GM18517 (cell line): ENCODE data around the gene WRAP73.

Experiments
- ATAC-seq: cut with Tn5 transposase; IDR thresholded peaks from one replicate; pipeline ENCODE4 v1.9.1; 2021; ENCODE audit warnings: mild to moderate bottlenecking, moderate library complexity; ENCODE audit not compliant: unreplicated experiment

The WRAP73 gene

GRCh38 chr1:3649342-3650247, at the start of gene WRAP73:
TSS of gene WRAP73 (minus strand) at chr1:3650103. CDS start at chr1:3649999, 104 bp downstream.
- peak; percentile 64 for ATAC-seq

- ATAC-seq = no peak
These were observed 49.7 kb upstream of the WRAP73 start for GRCh38 chr1:3699596-3699995.

GRCh38 chr1:3698660-3699408, 48.9 kb upstream of the WRAP73 start:
- ATAC-seq = no peak

GRCh38 chr1:3697810-3698209, 47.9 kb upstream of the WRAP73 start:
- ATAC-seq = no peak

GRCh38 chr1:3697104-3697503, 47.2 kb upstream of the WRAP73 start:
- no peak for ATAC-seq

- ATAC-seq = no peak
These were observed 46.8 kb upstream of the WRAP73 start for GRCh38 chr1:3696689-3697088.

- ATAC-seq = no peak
These were observed 45.7 kb upstream of the WRAP73 start for GRCh38 chr1:3695326-3696217.

GRCh38 chr1:3693321-3693720, 43.4 kb upstream of the WRAP73 start:
- ATAC-seq = no peak

- no peak for ATAC-seq
These were observed 42.7 kb upstream of the WRAP73 start for GRCh38 chr1:3692598-3692997.

- no peak for ATAC-seq
These were observed 41.7 kb upstream of the WRAP73 start for GRCh38 chr1:3691421-3692204.

GRCh38 chr1:3690282-3691065, 40.6 kb upstream of the WRAP73 start:
- no peak for ATAC-seq

- no peak for ATAC-seq
These were observed 39.3 kb upstream of the WRAP73 start for GRCh38 chr1:3689138-3689750.

GRCh38 chr1:3688356-3689137, 38.6 kb upstream of the WRAP73 start:
- no peak for ATAC-seq

- no peak for ATAC-seq
These were observed 37.6 kb upstream of the WRAP73 start for GRCh38 chr1:3687504-3687903.

GRCh38 chr1:3685906-3686305, 36.0 kb upstream of the WRAP73 start:
- ATAC-seq = no peak

GRCh38 chr1:3685222-3685621, 35.3 kb upstream of the WRAP73 start:
- no peak for ATAC-seq

GRCh38 chr1:3683992-3684391, 34.1 kb upstream of the WRAP73 start:
- no peak for ATAC-seq

GRCh38 chr1:3683197-3683596, 33.3 kb upstream of the WRAP73 start:
- no peak for ATAC-seq
